Measurements from ENCODE around the gene FAM222B. TPM values are rescaled to one million over a fixed set of nuclear protein-coding genes. Genes with fewer than 3 reads are reported as not detected.

FAM222B gene
- total and polyA plus RNA-seq, 9 of the 15 experiments (the other 6 are each of a cell fraction or from before 2014, with no cell fraction given) = 4.0 to 34.6 (median 7.5) TPM

DNA sequence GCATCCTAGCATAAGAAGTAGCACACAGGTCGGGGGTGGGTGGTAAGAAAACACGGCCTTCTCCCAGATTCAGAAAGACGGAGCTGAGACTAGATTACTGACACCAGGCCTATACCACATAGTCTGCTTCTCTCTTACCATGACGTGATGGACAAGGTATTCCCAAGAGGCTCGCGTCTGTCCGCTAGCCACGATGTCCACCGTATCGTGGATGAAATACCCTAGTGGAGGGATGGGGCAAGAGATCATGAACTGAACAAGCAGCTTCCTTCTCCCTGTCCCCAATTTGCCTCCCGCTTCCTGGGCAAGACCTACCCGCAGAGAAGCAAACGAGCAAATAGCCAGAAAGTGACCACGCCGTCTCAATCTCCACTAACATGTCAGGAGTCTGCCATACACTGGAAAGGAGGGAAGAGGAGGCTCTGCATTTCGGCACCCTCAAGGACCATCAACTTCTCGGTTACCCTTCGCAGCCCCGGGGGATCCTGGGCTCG lies 117.4 kb downstream of the FAM222B start (continued):
- TF ChIP-seq, protein P1, sequence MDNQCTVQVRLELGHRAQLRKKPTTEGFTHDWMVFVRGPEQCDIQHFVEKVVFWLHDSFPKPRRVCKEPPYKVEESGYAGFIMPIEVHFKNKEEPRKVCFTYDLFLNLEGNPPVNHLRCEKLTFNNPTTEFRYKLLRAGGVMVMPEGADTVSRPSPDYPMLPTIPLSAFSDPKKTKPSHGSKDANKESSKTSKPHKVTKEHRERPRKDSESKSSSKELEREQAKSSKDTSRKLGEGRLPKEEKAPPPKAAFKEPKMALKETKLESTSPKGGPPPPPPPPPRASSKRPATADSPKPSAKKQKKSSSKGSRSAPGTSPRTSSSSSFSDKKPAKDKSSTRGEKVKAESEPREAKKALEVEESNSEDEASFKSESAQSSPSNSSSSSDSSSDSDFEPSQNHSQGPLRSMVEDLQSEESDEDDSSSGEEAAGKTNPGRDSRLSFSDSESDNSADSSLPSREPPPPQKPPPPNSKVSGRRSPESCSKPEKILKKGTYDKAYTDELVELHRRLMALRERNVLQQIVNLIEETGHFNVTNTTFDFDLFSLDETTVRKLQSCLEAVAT (IDR thresholded peaks at IDR 0.05) = peak in 1 of 2 experiments; percentile 27; a peak in 2 of 4 replicates
- TF ChIP-seq ZNF124 (CRISPR knock-in tag; IDR thresholded peaks at IDR 0.05) (no peak), ETV5 (CRISPR knock-in tag; IDR thresholded peaks at IDR 0.05; ENCODE audit: low read depth) (no peak), PCBP1 (IDR thresholded peaks at IDR 0.05; ENCODE audit: low read depth, low read length, poor library complexity, severe bottlenecking) (no peak), ZNF224 (CRISPR knock-in tag; IDR thresholded peaks at IDR 0.05) (no peak), ZNF41 (CRISPR knock-in tag; conservative IDR thresholded peaks at IDR 0.05) (no peak), RNF2 (IDR thresholded peaks at IDR 0.05) (no peak), CBX5 (IDR thresholded peaks at IDR 0.05; ENCODE audit: borderline replicate concordance, low read depth) (peak; percentile 0; the same call in 1 of the 2 replicates), SUPT5H (IDR thresholded peaks at IDR 0.05) (peak; percentile 77), NCOA6 (IDR thresholded peaks at IDR 0.05) (no peak)
- TF ChIP-seq, protein P2, sequence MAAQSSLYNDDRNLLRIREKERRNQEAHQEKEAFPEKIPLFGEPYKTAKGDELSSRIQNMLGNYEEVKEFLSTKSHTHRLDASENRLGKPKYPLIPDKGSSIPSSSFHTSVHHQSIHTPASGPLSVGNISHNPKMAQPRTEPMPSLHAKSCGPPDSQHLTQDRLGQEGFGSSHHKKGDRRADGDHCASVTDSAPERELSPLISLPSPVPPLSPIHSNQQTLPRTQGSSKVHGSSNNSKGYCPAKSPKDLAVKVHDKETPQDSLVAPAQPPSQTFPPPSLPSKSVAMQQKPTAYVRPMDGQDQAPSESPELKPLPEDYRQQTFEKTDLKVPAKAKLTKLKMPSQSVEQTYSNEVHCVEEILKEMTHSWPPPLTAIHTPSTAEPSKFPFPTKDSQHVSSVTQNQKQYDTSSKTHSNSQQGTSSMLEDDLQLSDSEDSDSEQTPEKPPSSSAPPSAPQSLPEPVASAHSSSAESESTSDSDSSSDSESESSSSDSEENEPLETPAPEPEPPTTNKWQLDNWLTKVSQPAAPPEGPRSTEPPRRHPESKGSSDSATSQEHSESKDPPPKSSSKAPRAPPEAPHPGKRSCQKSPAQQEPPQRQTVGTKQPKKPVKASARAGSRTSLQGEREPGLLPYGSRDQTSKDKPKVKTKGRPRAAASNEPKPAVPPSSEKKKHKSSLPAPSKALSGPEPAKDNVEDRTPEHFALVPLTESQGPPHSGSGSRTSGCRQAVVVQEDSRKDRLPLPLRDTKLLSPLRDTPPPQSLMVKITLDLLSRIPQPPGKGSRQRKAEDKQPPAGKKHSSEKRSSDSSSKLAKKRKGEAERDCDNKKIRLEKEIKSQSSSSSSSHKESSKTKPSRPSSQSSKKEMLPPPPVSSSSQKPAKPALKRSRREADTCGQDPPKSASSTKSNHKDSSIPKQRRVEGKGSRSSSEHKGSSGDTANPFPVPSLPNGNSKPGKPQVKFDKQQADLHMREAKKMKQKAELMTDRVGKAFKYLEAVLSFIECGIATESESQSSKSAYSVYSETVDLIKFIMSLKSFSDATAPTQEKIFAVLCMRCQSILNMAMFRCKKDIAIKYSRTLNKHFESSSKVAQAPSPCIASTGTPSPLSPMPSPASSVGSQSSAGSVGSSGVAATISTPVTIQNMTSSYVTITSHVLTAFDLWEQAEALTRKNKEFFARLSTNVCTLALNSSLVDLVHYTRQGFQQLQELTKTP (IDR thresholded peaks at IDR 0.05; ENCODE audit: low read depth in 1 of 2, partially characterized antibody in 2 of 2) = no peak
- TF ChIP-seq, protein P3, sequence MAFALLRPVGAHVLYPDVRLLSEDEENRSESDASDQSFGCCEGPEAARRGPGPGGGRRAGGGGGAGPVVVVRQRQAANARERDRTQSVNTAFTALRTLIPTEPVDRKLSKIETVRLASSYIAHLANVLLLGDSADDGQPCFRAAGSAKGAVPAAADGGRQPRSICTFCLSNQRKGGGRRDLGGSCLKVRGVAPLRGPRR (CRISPR knock-in tag; IDR thresholded peaks at IDR 0.05) = no peak
- TF ChIP-seq, protein P4, sequence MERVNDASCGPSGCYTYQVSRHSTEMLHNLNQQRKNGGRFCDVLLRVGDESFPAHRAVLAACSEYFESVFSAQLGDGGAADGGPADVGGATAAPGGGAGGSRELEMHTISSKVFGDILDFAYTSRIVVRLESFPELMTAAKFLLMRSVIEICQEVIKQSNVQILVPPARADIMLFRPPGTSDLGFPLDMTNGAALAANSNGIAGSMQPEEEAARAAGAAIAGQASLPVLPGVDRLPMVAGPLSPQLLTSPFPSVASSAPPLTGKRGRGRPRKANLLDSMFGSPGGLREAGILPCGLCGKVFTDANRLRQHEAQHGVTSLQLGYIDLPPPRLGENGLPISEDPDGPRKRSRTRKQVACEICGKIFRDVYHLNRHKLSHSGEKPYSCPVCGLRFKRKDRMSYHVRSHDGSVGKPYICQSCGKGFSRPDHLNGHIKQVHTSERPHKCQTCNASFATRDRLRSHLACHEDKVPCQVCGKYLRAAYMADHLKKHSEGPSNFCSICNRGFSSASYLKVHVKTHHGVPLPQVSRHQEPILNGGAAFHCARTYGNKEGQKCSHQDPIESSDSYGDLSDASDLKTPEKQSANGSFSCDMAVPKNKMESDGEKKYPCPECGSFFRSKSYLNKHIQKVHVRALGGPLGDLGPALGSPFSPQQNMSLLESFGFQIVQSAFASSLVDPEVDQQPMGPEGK (CRISPR knock-in tag; IDR thresholded peaks at IDR 0.05; ENCODE audit: borderline replicate concordance) = peak; percentile 73
- TF ChIP-seq, protein P5, sequence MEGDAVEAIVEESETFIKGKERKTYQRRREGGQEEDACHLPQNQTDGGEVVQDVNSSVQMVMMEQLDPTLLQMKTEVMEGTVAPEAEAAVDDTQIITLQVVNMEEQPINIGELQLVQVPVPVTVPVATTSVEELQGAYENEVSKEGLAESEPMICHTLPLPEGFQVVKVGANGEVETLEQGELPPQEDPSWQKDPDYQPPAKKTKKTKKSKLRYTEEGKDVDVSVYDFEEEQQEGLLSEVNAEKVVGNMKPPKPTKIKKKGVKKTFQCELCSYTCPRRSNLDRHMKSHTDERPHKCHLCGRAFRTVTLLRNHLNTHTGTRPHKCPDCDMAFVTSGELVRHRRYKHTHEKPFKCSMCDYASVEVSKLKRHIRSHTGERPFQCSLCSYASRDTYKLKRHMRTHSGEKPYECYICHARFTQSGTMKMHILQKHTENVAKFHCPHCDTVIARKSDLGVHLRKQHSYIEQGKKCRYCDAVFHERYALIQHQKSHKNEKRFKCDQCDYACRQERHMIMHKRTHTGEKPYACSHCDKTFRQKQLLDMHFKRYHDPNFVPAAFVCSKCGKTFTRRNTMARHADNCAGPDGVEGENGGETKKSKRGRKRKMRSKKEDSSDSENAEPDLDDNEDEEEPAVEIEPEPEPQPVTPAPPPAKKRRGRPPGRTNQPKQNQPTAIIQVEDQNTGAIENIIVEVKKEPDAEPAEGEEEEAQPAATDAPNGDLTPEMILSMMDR (IDR thresholded peaks at IDR 0.05 in 2 of 3, conservative IDR thresholded peaks at IDR 0.05 in 1 of 3; ENCODE audit: insufficient read depth in 2 of 3, low read depth in 1 of 3, low read length in 3 of 3) = peak in 1 of 3 experiments; percentile 36; a peak in 2 of 6 replicates

Data from K562 (cell line).